Measurements from ENCODE around the gene RASA3.
"Not testable (repeated sequence)": the region's sequence is repeated elsewhere in the genome, so short reads cannot be mapped to it uniquely, and the experiment has no call there.

Gene RASA3

GRCh38 chr13:114124431-114124830 lies 8.0 kb downstream of the RASA3 start:
- in situ Hi-C loops (cut with HindIII; ENCODE audit: low pct_unique_long_range_greater_than_20kb, low sequenced_read_pairs) = no loop called here
- TF ChIP-seq JUND (IDR thresholded peaks at IDR 0.05; ENCODE audit: low read depth) = no peak
- no peak for DNase-seq (ENCODE audit: low read depth in 1 of 2, low spot score in 1 of 2)

GRCh38 chr13:114123876-114124275 lies 8.5 kb downstream of the RASA3 start:
- DNase-seq (ENCODE audit: low read depth in 1 of 2, low spot score in 1 of 2) = no peak
- in situ Hi-C loops (cut with HindIII; ENCODE audit: low pct_unique_long_range_greater_than_20kb, low sequenced_read_pairs) = no loop called here
- TF ChIP-seq JUND (IDR thresholded peaks at IDR 0.05; ENCODE audit: low read depth) = no peak

GRCh38 chr13:114123448-114123847 lies 9.0 kb downstream of the RASA3 start:
- in situ Hi-C loops (cut with HindIII; ENCODE audit: low pct_unique_long_range_greater_than_20kb, low sequenced_read_pairs) = no loop called here
- no peak for TF ChIP-seq JUND (IDR thresholded peaks at IDR 0.05; ENCODE audit: low read depth)

GRCh38 chr13:114122591-114123211 lies 9.7 kb downstream of the RASA3 start:
- in situ Hi-C loops (cut with HindIII; ENCODE audit: low pct_unique_long_range_greater_than_20kb, low sequenced_read_pairs) = no loop called here
- no peak for DNase-seq (ENCODE audit: low read depth in 1 of 2, low spot score in 1 of 2)
- no peak for TF ChIP-seq JUND (IDR thresholded peaks at IDR 0.05; ENCODE audit: low read depth)

More at GRCh38 chr13:114123448-114123847, 9.0 kb downstream of the RASA3 start:
- no peak for DNase-seq (ENCODE audit: low read depth in 1 of 2, low spot score in 1 of 2)

- no peak for TF ChIP-seq JUND (IDR thresholded peaks at IDR 0.05; ENCODE audit: low read depth)
- in situ Hi-C loops (cut with HindIII; ENCODE audit: low pct_unique_long_range_greater_than_20kb, low sequenced_read_pairs) = no loop called here
- no peak for DNase-seq (ENCODE audit: low read depth in 1 of 2, low spot score in 1 of 2)
Observed at GRCh38 chr13:114122127-114122511, 10.3 kb downstream of the RASA3 start.

GRCh38 chr13:114121496-114122126 lies 10.8 kb downstream of the RASA3 start:
- in situ Hi-C loops (cut with HindIII; ENCODE audit: low pct_unique_long_range_greater_than_20kb, low sequenced_read_pairs) = no loop called here
- no peak for TF ChIP-seq JUND (IDR thresholded peaks at IDR 0.05; ENCODE audit: low read depth)
- no peak for DNase-seq (ENCODE audit: low read depth in 1 of 2, low spot score in 1 of 2)

GRCh38 chr13:114121031-114121430 lies 11.4 kb downstream of the RASA3 start:
- in situ Hi-C loops (cut with HindIII; ENCODE audit: low pct_unique_long_range_greater_than_20kb, low sequenced_read_pairs) = no loop called here
- TF ChIP-seq JUND (IDR thresholded peaks at IDR 0.05; ENCODE audit: low read depth) = no peak
- no peak for DNase-seq (ENCODE audit: low read depth in 1 of 2, low spot score in 1 of 2)

- no peak for TF ChIP-seq JUND (IDR thresholded peaks at IDR 0.05; ENCODE audit: low read depth)
- no peak for DNase-seq (ENCODE audit: low read depth in 1 of 2, low spot score in 1 of 2)
- in situ Hi-C loops (cut with HindIII; ENCODE audit: low pct_unique_long_range_greater_than_20kb, low sequenced_read_pairs) = no loop called here
Observed at GRCh38 chr13:114120591-114121011, 11.8 kb downstream of the RASA3 start.

GRCh38 chr13:114119196-114119595 lies 13.2 kb downstream of the RASA3 start:
- in situ Hi-C loops (cut with HindIII; ENCODE audit: low pct_unique_long_range_greater_than_20kb, low sequenced_read_pairs) = no loop called here
- no peak for TF ChIP-seq JUND (IDR thresholded peaks at IDR 0.05; ENCODE audit: low read depth)
- no peak for DNase-seq (ENCODE audit: low read depth in 1 of 2, low spot score in 1 of 2)

- in situ Hi-C loops (cut with HindIII; ENCODE audit: low pct_unique_long_range_greater_than_20kb, low sequenced_read_pairs) = no loop called here
- TF ChIP-seq JUND (IDR thresholded peaks at IDR 0.05; ENCODE audit: low read depth) = no peak
- DNase-seq (ENCODE audit: low read depth in 1 of 2, low spot score in 1 of 2) = no peak
Observed at GRCh38 chr13:114118511-114119123, 13.8 kb downstream of the RASA3 start.

- no peak for DNase-seq (ENCODE audit: low read depth in 1 of 2, low spot score in 1 of 2)
- no peak for TF ChIP-seq JUND (IDR thresholded peaks at IDR 0.05; ENCODE audit: low read depth)
- in situ Hi-C loops (cut with HindIII; ENCODE audit: low pct_unique_long_range_greater_than_20kb, low sequenced_read_pairs) = no loop called here
Observed at GRCh38 chr13:114118086-114118485, 14.3 kb downstream of the RASA3 start.

GRCh38 chr13:114117341-114117874 lies 15.0 kb downstream of the RASA3 start:
- DNase-seq (ENCODE audit: low read depth in 1 of 2, low spot score in 1 of 2); in situ Hi-C loops (cut with HindIII; ENCODE audit: low pct_unique_long_range_greater_than_20kb, low sequenced_read_pairs): not testable (repeated sequence)

GRCh38 chr13:114116734-114117133 lies 15.7 kb downstream of the RASA3 start:
- in situ Hi-C loops (cut with HindIII; ENCODE audit: low pct_unique_long_range_greater_than_20kb, low sequenced_read_pairs) = no loop called here
- TF ChIP-seq JUND (IDR thresholded peaks at IDR 0.05; ENCODE audit: low read depth) = no peak
- DNase-seq (ENCODE audit: low read depth in 1 of 2, low spot score in 1 of 2) = no peak
